ENCODE data around the gene SLX9.

SLX9 gene

GRCh38 chr21:44991538-44992483 is 52.0 kb downstream of the SLX9 start:
- no peak for DNase-seq (ENCODE audit: low read depth)

GRCh38 chr21:44992608-44993031 is 52.8 kb downstream of the SLX9 start:
- DNase-seq (ENCODE audit: low read depth) = no peak

- no peak for DNase-seq (ENCODE audit: low read depth)
These were observed 53.7 kb downstream of the SLX9 start for GRCh38 chr21:44993321-44994046.

- no peak for DNase-seq (ENCODE audit: low read depth)
These were observed 54.3 kb downstream of the SLX9 start for GRCh38 chr21:44994047-44994694.

GRCh38 chr21:44994695-44995342 is 55.0 kb downstream of the SLX9 start:
- DNase-seq (ENCODE audit: low read depth) = no peak

GRCh38 chr21:44995343-44995941 is 55.6 kb downstream of the SLX9 start:
- no peak for DNase-seq (ENCODE audit: low read depth)

GRCh38 chr21:44996096-44996495 is 56.3 kb downstream of the SLX9 start:
- DNase-seq (ENCODE audit: low read depth) = no peak

GRCh38 chr21:44996501-44996921 is 56.7 kb downstream of the SLX9 start:
- no peak for DNase-seq (ENCODE audit: low read depth)

- no peak for DNase-seq (ENCODE audit: low read depth)
These were observed 57.4 kb downstream of the SLX9 start for GRCh38 chr21:44996983-44997936.

- DNase-seq (ENCODE audit: low read depth) = no peak
These were observed 58.3 kb downstream of the SLX9 start for GRCh38 chr21:44998086-44998620.

GRCh38 chr21:44998621-44999427 is 59.0 kb downstream of the SLX9 start:
- DNase-seq (ENCODE audit: low read depth) = no peak

- DNase-seq (ENCODE audit: low read depth) = no peak
These were observed 59.7 kb downstream of the SLX9 start for GRCh38 chr21:44999428-44999971.

GRCh38 chr21:44999972-45000636 is 60.3 kb downstream of the SLX9 start:
- no peak for DNase-seq (ENCODE audit: low read depth)

- DNase-seq (ENCODE audit: low read depth) = no peak
These were observed 60.9 kb downstream of the SLX9 start for GRCh38 chr21:45000637-45001133.

- peak; percentile 31 for DNase-seq (ENCODE audit: low read depth)
These were observed 61.6 kb downstream of the SLX9 start for GRCh38 chr21:45001134-45002095.

GRCh38 chr21:45002381-45003204 is 62.8 kb downstream of the SLX9 start:
- no peak for DNase-seq (ENCODE audit: low read depth)
